Fibroblast of lung (primary cell): Measurements from ENCODE around the gene VARS2. TPM values are rescaled to one million over a fixed set of nuclear protein-coding genes. Genes with fewer than 3 reads are reported as not detected.
"Not testable (repeated sequence)": the region's sequence is repeated elsewhere in the genome, so short reads cannot be mapped to it uniquely, and the experiment has no call there.

ENCODE experiments used
- DNase-seq, 2 donors: peaks; one replicate each; pipeline versions ENCODE4 v3.0.0 to v3.0.0-alpha.2; 2010; ENCODE audit warnings: low read depth in 2 of 2
- H2AFZ ChIP-seq: 2 replicates; pipeline ENCODE4 v1.5.1; 2012; ENCODE audit warnings: low read length, control low read depth, inconsistent platforms
- H3K27ac ChIP-seq: 2 replicates; pipeline ENCODE4 v1.5.1; 2011; ENCODE audit warnings: low read length, control low read depth; ENCODE audit not compliant: insufficient read depth
- H3K27me3 ChIP-seq: 2 replicates; pipeline ENCODE4 v1.5.1; 2011; ENCODE audit warnings: mild to moderate bottlenecking, low read length; ENCODE audit not compliant: control insufficient read depth, insufficient read depth
- H3K36me3 ChIP-seq: 2 replicates; pipeline ENCODE4 v1.5.1; 2011; ENCODE audit warnings: low read length; ENCODE audit not compliant: control insufficient read depth, insufficient read depth
- H3K4me1 ChIP-seq: 2 replicates; pipeline ENCODE4 v1.5.1; 2011; ENCODE audit warnings: low read length; ENCODE audit not compliant: control insufficient read depth, insufficient read depth; ENCODE audit errors: extremely low read depth
- H3K4me2 ChIP-seq: 2 replicates; pipeline ENCODE4 v1.5.1; 2011; ENCODE audit warnings: low read length, control low read depth; ENCODE audit not compliant: insufficient read depth; ENCODE audit errors: extremely low read depth
- H3K4me3 ChIP-seq, 4 experiments: fragments of 200-600 bp in 1 of 4; sonication (generic) in 1 of 4; replicated peaks in 1 of 4; 2 replicates each; pipeline ENCODE4 v1.5.1; 2011 to 2016; ENCODE audit warnings: low read length in 4 of 4, low read depth in 3 of 4, mild to moderate bottlenecking in 3 of 4, control low read depth in 2 of 4, inconsistent platforms in 1 of 4, mixed read lengths in 1 of 4; ENCODE audit not compliant: insufficient read depth in 1 of 4; ENCODE audit errors: control extremely low read depth in 1 of 4
- H3K79me2 ChIP-seq: 2 replicates; pipeline ENCODE4 v1.5.1; 2012; ENCODE audit warnings: mild to moderate bottlenecking, low read length, inconsistent platforms; ENCODE audit not compliant: control insufficient read depth, insufficient read depth
- H3K9ac ChIP-seq: 2 replicates; pipeline ENCODE4 v1.5.1; 2011; ENCODE audit warnings: mild to moderate bottlenecking, low read length, control low read depth; ENCODE audit not compliant: insufficient read depth
- H3K9me3 ChIP-seq: 2 replicates; pipeline ENCODE4 v1.5.1; 2012; ENCODE audit warnings: low read depth, low read length; ENCODE audit not compliant: control insufficient read depth, insufficient read depth
- H4K20me1 ChIP-seq: 2 replicates; pipeline ENCODE4 v1.5.1; 2011; ENCODE audit warnings: low read length; ENCODE audit not compliant: control insufficient read depth, insufficient read depth; ENCODE audit errors: extremely low read depth
- EZH2 ChIP-seq: IDR thresholded peaks from 2 replicates; pipeline ENCODE4 v1.5.1; 2012; ENCODE audit warnings: low read length, control low read depth, mild to moderate bottlenecking; ENCODE audit errors: missing control alignments
- polyA plus RNA-seq, 2 donors: library from polyadenylated mRNA; depleted of rRNA in 1 of 2; stranded (reverse) in 1 of 2; unstranded in 1 of 2; fragments of >200 nt; gene quantifications; 2 replicates each; pipeline ENCODE4 v1.2.1, GENCODE V29; 2011 to 2012; ENCODE audit warnings: missing spikeins in 1 of 2
- total RNA-seq: library from RNA; depleted of rRNA; stranded (reverse); fragments of >200 nt; gene quantifications from 2 replicates; pipeline ENCODE4 v1.2.1, GENCODE V29; 2014
- TF ChIP-seq, protein P1 (sequence below), 2 donors: IDR thresholded peaks in 1 of 2; conservative IDR thresholded peaks in 1 of 2; 1 replicate in 1 of 2; 2 replicates in 1 of 2; pipeline ENCODE4 v1.5.1; 2011 to 2012; ENCODE audit warnings: low read length in 2 of 2, control low read depth in 1 of 2, inconsistent platforms in 1 of 2, low read depth in 1 of 2, mild to moderate bottlenecking in 1 of 2

The VARS2 gene
- total and polyA plus RNA-seq, 2 donors (not counting 1 experiment from before 2014, with no cell fraction given): 6.8 to 20.5 TPM

DNA sequence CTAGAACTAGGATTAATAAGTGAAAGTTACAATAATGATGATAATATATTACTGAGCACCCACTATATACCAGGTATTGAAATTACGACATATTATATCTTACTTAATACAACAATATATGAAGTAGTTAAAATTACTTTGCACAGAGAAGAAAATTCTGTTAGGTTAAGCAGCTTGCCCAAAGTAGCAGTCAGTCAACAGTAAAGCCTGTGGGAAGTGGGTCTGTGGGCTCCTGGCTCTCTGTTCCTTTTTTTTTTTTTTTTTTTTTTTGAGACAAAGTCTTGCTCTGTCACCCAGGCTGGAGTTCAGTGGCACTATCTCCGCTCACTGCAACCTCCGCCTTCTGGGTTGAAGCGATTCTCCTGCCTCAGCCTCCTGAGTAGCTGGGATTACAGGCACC lies 10.8 kb upstream of the VARS2 start:
- no peaks in the 10 kb centered on the region for H3K27me3 ChIP-seq
- no peak for TF ChIP-seq EZH2
- TF ChIP-seq, protein P1, sequence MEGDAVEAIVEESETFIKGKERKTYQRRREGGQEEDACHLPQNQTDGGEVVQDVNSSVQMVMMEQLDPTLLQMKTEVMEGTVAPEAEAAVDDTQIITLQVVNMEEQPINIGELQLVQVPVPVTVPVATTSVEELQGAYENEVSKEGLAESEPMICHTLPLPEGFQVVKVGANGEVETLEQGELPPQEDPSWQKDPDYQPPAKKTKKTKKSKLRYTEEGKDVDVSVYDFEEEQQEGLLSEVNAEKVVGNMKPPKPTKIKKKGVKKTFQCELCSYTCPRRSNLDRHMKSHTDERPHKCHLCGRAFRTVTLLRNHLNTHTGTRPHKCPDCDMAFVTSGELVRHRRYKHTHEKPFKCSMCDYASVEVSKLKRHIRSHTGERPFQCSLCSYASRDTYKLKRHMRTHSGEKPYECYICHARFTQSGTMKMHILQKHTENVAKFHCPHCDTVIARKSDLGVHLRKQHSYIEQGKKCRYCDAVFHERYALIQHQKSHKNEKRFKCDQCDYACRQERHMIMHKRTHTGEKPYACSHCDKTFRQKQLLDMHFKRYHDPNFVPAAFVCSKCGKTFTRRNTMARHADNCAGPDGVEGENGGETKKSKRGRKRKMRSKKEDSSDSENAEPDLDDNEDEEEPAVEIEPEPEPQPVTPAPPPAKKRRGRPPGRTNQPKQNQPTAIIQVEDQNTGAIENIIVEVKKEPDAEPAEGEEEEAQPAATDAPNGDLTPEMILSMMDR (conservative IDR thresholded peaks at IDR 0.05 in 1 of 2, IDR thresholded peaks at IDR 0.05 in 1 of 2; ENCODE audit: low read depth in 1 of 2, low read length in 2 of 2): no peak
- no peak for DNase-seq
- no peaks in the 10 kb centered on the region for H3K9me3 ChIP-seq
- no peak overlapping the region for H3K4me3 ChIP-seq
- no peaks in the 10 kb centered on the region for H4K20me1 ChIP-seq
- H3K36me3 ChIP-seq: peaks cover 1% of the 10 kb centered on the region
- H2AFZ ChIP-seq: no peak overlapping the region
- H3K9ac ChIP-seq: no peak overlapping the region
- H3K79me2 ChIP-seq: peaks cover under 1% of the 10 kb centered on the region
- H3K4me1 ChIP-seq: no peaks in the 10 kb centered on the region
- H3K4me2 ChIP-seq: no peak overlapping the region
- H3K27ac ChIP-seq: no peak overlapping the region

DNA sequence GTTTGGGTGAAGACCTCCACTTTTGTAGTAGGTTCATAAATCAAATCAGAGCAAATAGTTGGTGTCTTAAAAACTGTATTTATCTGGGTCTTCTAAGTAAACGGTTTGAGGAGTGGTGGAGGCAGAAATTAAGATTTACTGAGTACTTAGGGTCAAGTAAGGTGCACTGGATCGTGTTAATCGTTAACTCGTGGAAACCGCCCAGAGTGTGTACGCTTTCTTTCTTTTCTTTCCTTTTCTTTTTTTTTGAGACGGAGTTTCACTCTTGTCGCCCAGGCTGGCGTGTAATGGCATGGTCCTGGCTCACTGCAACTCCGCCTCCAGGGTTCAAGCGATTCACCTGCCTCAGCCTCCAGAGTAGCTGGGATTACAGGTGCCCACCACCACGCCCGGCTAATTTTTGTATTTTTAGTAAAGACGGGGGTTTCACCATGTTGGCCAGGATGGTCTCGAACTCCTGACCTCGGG lies 6.7 kb upstream of the VARS2 start:
- not testable (repeated sequence) for H3K36me3 ChIP-seq, H3K9me3 ChIP-seq, H3K27me3 ChIP-seq, DNase-seq, H3K4me1 ChIP-seq, H4K20me1 ChIP-seq
- Histone ChIP-seq H3K4me3 (peak overlapping the region; percentile 22 to 79 (median 42)), H3K9ac (peak overlapping the region; percentile 13), H3K27ac (peak overlapping the region; percentile 13), H3K79me2 (peaks cover 10% of the 10 kb centered on the region), H2AFZ (peak overlapping the region; percentile 80), H3K4me2 (peak overlapping the region; percentile 25)

DNA sequence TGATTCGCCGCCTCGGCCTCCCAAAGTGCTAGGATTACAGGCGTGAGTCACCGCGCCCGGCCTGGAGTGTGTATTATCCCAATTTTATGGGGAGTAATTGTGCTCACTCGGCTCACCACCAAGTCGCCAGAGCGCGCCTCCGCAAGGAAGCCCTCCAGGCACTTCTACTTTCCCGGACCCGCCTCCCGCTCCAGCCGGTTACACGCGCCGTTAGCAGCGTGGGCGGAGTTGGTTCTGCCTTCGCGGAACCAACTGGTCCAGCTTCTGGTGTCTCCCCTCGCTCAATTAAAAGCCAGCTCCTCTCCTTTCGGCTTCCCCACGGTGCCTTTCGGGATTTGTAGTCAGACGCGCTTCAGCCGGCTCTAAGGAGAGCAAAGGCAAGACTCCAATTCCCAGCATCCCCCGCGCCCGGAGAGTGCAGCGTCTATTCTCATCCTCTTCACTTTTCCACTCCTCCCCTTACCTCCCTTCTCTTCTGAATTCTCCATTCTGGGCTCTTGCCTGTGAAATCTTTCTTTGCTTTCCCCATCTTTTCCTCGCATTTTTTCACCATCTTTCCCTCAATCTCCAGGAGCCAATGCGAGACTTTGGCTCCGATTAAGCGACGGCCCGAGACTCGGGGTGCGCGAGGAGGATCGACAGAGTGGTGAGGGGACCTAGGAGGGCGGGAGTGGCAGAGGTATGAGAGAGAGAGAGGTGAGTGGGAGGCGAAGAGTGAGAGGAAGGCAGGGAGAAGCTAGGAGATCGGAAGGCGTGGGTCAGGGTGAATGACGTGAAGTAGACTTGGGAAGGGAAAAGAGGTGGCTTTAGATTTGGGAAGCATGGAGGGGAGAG lies 6.1 kb upstream of the VARS2 start, which contains the start of gene GTF2H4:
Gene GTF2H4 (plus strand): TSS at position 450 of the 834 bp plus-strand sequence.
- DNase-seq: peak; percentile 98 to 99
- Histone ChIP-seq H3K4me1 (peaks cover 6% of the 10 kb centered on the region), H3K4me2 (peak within 1 kb of the TSS; percentile 96), H3K27me3 (no peaks in the 10 kb centered on the region), H3K36me3 (peaks cover 7% of the 10 kb centered on the region), H3K9me3 (no peaks in the 10 kb centered on the region), H2AFZ (peak within 1 kb of the TSS; percentile 87), H3K4me3 (peak within 1 kb of the TSS; percentile 77 to 86 (median 81)), H3K27ac (peak within 1 kb of the TSS; percentile 65), H3K9ac (peak within 1 kb of the TSS; percentile 53), H3K79me2 (peaks cover 10% of the 10 kb centered on the region), H4K20me1 (no peaks in the 10 kb centered on the region)
- TF ChIP-seq, protein P1 (conservative IDR thresholded peaks at IDR 0.05 in 1 of 2, IDR thresholded peaks at IDR 0.05 in 1 of 2; ENCODE audit: low read depth in 1 of 2, low read length in 2 of 2): no peak
- no peak for TF ChIP-seq EZH2
